H1 (cell line): ENCODE results near the gene FAR2. TPM values are rescaled to one million over a fixed set of nuclear protein-coding genes. Genes with fewer than 3 reads are reported as not detected.

ENCODE experiments used
- CBX5 ChIP-seq: fragments of 300-800, 300-1000 bp; sonication (generic); IDR thresholded peaks from 2 replicates; pipeline ENCODE4 v1.7.1; 2016; ENCODE audit warnings: antibody characterized with exemption, low read length, low read depth
- RXRA ChIP-seq: IDR thresholded peaks from 2 replicates; pipeline ENCODE4 v1.6.1; 2011; ENCODE audit warnings: low read depth, mild to moderate bottlenecking, low read length, moderate library complexity; ENCODE audit not compliant: insufficient read depth
- TBP ChIP-seq: IDR thresholded peaks from 2 replicates; pipeline ENCODE4 v1.6.1; 2011; ENCODE audit warnings: low read depth, low read length, improper control_type of control experiment
- polyA plus RNA-seq, 7 experiments: library from polyadenylated mRNA; depleted of rRNA in 3 of 7; stranded (reverse) in 5 of 7; unstranded in 2 of 7; fragments of >200 nt in 5 of 7; fragments of 200-250 nt in 2 of 7; gene quantifications; 1 replicate in 5 of 7; 2 replicates in 1 of 7; 4 replicates in 1 of 7; pipeline versions ENCODE4 v1.2.1 to v1.2.3, GENCODE V29; 2011 to 2013; ENCODE audit warnings: missing spikeins in 2 of 7, mixed read lengths in 2 of 7
- total RNA-seq: library from RNA; stranded (reverse); fragmentation: NEBNext Ultra II Directional; extraction: Animal tissue kit (Norgen Biotek cat#: 25700); gene quantifications from 2 replicates; pipeline ENCODE4 v1.2.1, GENCODE V29; 2021

The FAR2 gene
- total and polyA plus RNA-seq, 2 of the 8 experiments (the other 6 are each of a cell fraction or from before 2014, with no cell fraction given): 24.0 to 24.1 TPM

DNA sequence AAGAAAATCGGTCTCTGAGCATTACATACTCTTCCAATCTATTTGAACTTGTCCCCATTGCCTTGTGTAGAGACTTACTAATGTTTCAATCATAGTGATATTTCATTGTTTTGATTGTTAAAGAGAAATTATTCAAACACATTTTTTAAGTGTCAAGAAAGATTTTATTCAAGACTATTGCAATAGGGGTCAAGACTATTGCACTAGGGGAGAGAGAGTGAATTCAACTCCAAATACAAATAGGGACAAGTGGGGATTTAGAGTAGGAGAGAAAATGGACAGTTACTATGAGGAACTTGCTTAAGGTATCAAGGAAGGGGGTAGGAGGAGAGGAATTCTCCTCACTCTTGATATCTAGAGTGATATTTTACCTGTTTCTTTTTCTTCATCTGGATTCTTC, 73.1 kb downstream of the FAR2 start (continued):
- TF ChIP-seq TBP (no peak), RXRA (no peak), CBX5 (no peak)
